NT2/D1 (cell line): ENCODE data around the gene LMAN2.

Experiments used
- SUZ12 ChIP-seq: IDR thresholded peaks from 2 replicates; pipeline ENCODE4 v1.6.1; 2011; ENCODE audit not compliant: insufficient read length, insufficient read depth; ENCODE audit errors: extremely low read depth
- YY1 ChIP-seq: IDR thresholded peaks from 2 replicates; pipeline ENCODE4 v1.6.1; 2011; ENCODE audit not compliant: insufficient read length, insufficient read depth
- ZNF274 ChIP-seq: IDR thresholded peaks from 2 replicates; pipeline ENCODE4 v1.6.1; 2011; ENCODE audit warnings: mild to moderate bottlenecking, low read depth, low read length

DNA sequence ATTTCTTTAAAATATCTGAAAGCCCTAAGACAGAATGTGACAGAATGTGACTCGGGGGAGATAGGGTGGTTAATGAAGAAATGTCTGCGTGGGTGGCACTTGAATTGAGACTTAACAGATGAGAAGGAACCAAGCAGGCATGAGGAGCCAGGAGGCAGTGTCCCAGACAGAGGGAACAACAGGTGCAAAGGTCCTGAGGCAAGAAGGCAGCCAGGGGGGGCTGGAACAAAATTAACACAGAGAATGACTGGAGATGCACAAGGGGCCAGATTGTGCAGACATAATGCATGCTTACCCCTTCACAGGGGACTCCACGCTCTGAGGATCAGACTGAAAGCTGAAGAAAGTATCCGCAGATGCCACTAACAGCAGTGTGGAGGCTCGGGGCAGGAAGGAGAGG is 1.7 kb downstream of the LMAN2 start:
- TF ChIP-seq ZNF274 (no peak), YY1 (no peak), SUZ12 (no peak)
